Osteoblast (primary cell): ENCODE results near the gene FXYD5. TPM values are rescaled to one million over a fixed set of nuclear protein-coding genes. Genes with fewer than 3 reads are reported as not detected.

Source experiments
- DNase-seq: peaks from one replicate; pipeline ENCODE4 v3.0.0; 2011; ENCODE audit warnings: low spot score, mixed read lengths; ENCODE audit not compliant: insufficient read length; ENCODE audit errors: missing footprints
- H2AFZ ChIP-seq: 2 replicates; pipeline ENCODE4 v1.6.0; 2011; ENCODE audit warnings: mild to moderate bottlenecking, low read length
- H3K27ac ChIP-seq: 2 replicates; pipeline ENCODE4 v1.5.1; 2011; ENCODE audit warnings: mild to moderate bottlenecking, low read depth, low read length, moderate library complexity
- H3K27me3 ChIP-seq: 2 replicates; pipeline ENCODE4 v1.6.0; 2012; ENCODE audit warnings: mild to moderate bottlenecking, control low read depth, inconsistent platforms, low read length, moderate library complexity; ENCODE audit not compliant: insufficient read depth
- H3K36me3 ChIP-seq: 2 replicates; pipeline ENCODE4 v1.5.1; 2011; ENCODE audit warnings: mild to moderate bottlenecking, low read length, control low read depth, moderate library complexity; ENCODE audit not compliant: insufficient read depth
- H3K4me1 ChIP-seq: 2 replicates; pipeline ENCODE4 v1.5.1; 2011; ENCODE audit warnings: mild to moderate bottlenecking, low read length, control low read depth, moderate library complexity; ENCODE audit not compliant: insufficient read depth
- H3K4me2 ChIP-seq: 2 replicates; pipeline ENCODE4 v1.6.0; 2011; ENCODE audit warnings: mild to moderate bottlenecking, low read length; ENCODE audit not compliant: insufficient read depth
- H3K4me3 ChIP-seq: fragments of 200-600 bp; sonication (generic); 3 replicates; pipeline ENCODE4 v1.5.1; 2012; ENCODE audit warnings: mild to moderate bottlenecking, low read length, inconsistent platforms; ENCODE audit not compliant: insufficient read depth
- H3K79me2 ChIP-seq: 2 replicates; pipeline ENCODE4 v1.6.0; 2012; ENCODE audit warnings: mild to moderate bottlenecking, low read length, control low read depth, inconsistent platforms; ENCODE audit not compliant: insufficient read depth
- H3K9me3 ChIP-seq: 2 replicates; pipeline ENCODE4 v1.5.1; 2011; ENCODE audit warnings: low read depth, low read length, control low read depth
- H4K20me1 ChIP-seq: 2 replicates; pipeline ENCODE4 v1.6.0; 2012; ENCODE audit warnings: mild to moderate bottlenecking, low read length, control low read depth; ENCODE audit not compliant: insufficient read depth
- CTCF ChIP-seq: IDR thresholded peaks from 2 replicates; pipeline ENCODE4 v1.5.1; 2011; ENCODE audit warnings: mild to moderate bottlenecking, low read depth, low read length, moderate library complexity; ENCODE audit errors: extremely low read depth
- total RNA-seq: library from RNA; depleted of rRNA; stranded (reverse); fragments of >200 nt; gene quantifications from 2 replicates; pipeline ENCODE4 v1.2.3, GENCODE V29; 2012

FXYD5 gene
- total RNA-seq, 1 donor, result 29.0 TPM

- Histone ChIP-seq H3K27ac (no peak overlapping the region), H3K36me3 (peaks cover 12% of the 10 kb centered on the region), H2AFZ (peak overlapping the region; percentile 79), H3K4me3 (peak overlapping the region; percentile 89), H3K79me2 (peaks cover 22% of the 10 kb centered on the region), H3K9me3 (no peaks in the 10 kb centered on the region), H3K27me3 (peaks cover 2% of the 10 kb centered on the region), H4K20me1 (no peaks in the 10 kb centered on the region), H3K4me2 (peak overlapping the region; percentile 77), H3K4me1 (peaks cover 13% of the 10 kb centered on the region)
- peak; percentile 90 for DNase-seq
- TF ChIP-seq CTCF, result peak; percentile 53
These were observed 622 bp upstream of the FXYD5 start for GRCh38 chr19:35153701-35154524.

GRCh38 chr19:35155441-35155840, 906 bp downstream of the FXYD5 start:
- Histone ChIP-seq H4K20me1 (no peaks in the 10 kb centered on the region), H3K27ac (peak overlapping the region; percentile 18), H3K79me2 (peaks cover 22% of the 10 kb centered on the region), H3K4me3 (peak overlapping the region; percentile 89), H3K4me1 (peaks cover 13% of the 10 kb centered on the region), H3K4me2 (peak overlapping the region; percentile 77), H3K27me3 (peaks cover 2% of the 10 kb centered on the region), H3K9me3 (no peaks in the 10 kb centered on the region), H3K36me3 (peaks cover 21% of the 10 kb centered on the region), H2AFZ (peak overlapping the region; percentile 79)
- no peak for TF ChIP-seq CTCF
- peak; percentile 88 for DNase-seq

GRCh38 chr19:35155981-35156672, 1.6 kb downstream of the FXYD5 start:
- Histone ChIP-seq H4K20me1 (no peaks in the 10 kb centered on the region), H3K79me2 (peaks cover 22% of the 10 kb centered on the region), H3K4me2 (peak overlapping the region; percentile 77), H3K27ac (no peak overlapping the region), H3K4me3 (peak overlapping the region; percentile 89), H2AFZ (no peak overlapping the region), H3K36me3 (peaks cover 25% of the 10 kb centered on the region), H3K4me1 (peaks cover 13% of the 10 kb centered on the region), H3K27me3 (peaks cover 2% of the 10 kb centered on the region), H3K9me3 (no peaks in the 10 kb centered on the region)
- TF ChIP-seq CTCF, result no peak
- peak; percentile 21 for DNase-seq

- Histone ChIP-seq H4K20me1 (no peaks in the 10 kb centered on the region), H3K9me3 (no peaks in the 10 kb centered on the region), H3K79me2 (peaks cover 22% of the 10 kb centered on the region), H3K27ac (no peak overlapping the region), H3K4me3 (no peak overlapping the region), H3K4me2 (no peak overlapping the region), H2AFZ (no peak overlapping the region), H3K4me1 (peaks cover 13% of the 10 kb centered on the region), H3K36me3 (peaks cover 30% of the 10 kb centered on the region), H3K27me3 (peaks cover 2% of the 10 kb centered on the region)
- peak; percentile 50 for DNase-seq
- TF ChIP-seq CTCF, result no peak
These were observed 2.1 kb downstream of the FXYD5 start for GRCh38 chr19:35156673-35157014.
